Ascending aorta (tissue), 2 donors: ENCODE data around the gene POGZ. TPM values are rescaled to one million over a fixed set of nuclear protein-coding genes. Genes with fewer than 3 reads are reported as not detected.

Experiments used
- DNase-seq, 2 donors: peaks; one replicate each; pipeline ENCODE4 v3.0.0-alpha.2; 2019; ENCODE audit warnings: low spot score in 2 of 2
- H3K27ac ChIP-seq, 2 donors: fragments of 200-600 bp; sonication (generic); one replicate each; pipeline ENCODE4 v1.5.1; 2016 to 2017; ENCODE audit warnings: mild to moderate bottlenecking in 1 of 2
- H3K27me3 ChIP-seq: fragments of 200-600 bp; sonication (generic); one replicate; pipeline ENCODE4 v1.5.1; 2017
- H3K36me3 ChIP-seq, 2 donors: fragments of 200-600 bp; sonication (generic); one replicate each; pipeline ENCODE4 v1.5.1; 2016
- H3K4me1 ChIP-seq, 2 donors: fragments of 200-600 bp; sonication (generic); one replicate each; pipeline ENCODE4 v1.5.1; 2016 to 2017; ENCODE audit warnings: mild to moderate bottlenecking in 1 of 2
- H3K4me3 ChIP-seq, 2 donors: fragments of 200-600 bp; sonication (generic); one replicate each; pipeline ENCODE4 v1.5.1; 2016 to 2017; ENCODE audit warnings: mild to moderate bottlenecking in 1 of 2
- H3K9me3 ChIP-seq, 2 donors: fragments of 200-600 bp; sonication (generic); one replicate each; pipeline ENCODE4 v1.5.1; 2016
- intact Hi-C: fragments of 100-400 bp; cut with DNase I; formaldehyde crosslinking; loops from one replicate; pipeline ENCODE4 v1.15.1; 2023
- total RNA-seq: library from RNA; depleted of rRNA; stranded (reverse); fragments of >200 nt; gene quantifications from one replicate; pipeline ENCODE4 v1.1.0, GENCODE V29; 2016
- TF ChIP-seq, protein P1 (sequence below), 3 experiments: fragments of 200-600 bp in 2 of 3; fragments of 450-650 bp in 1 of 3; sonication (generic) in 2 of 3; IDR thresholded peaks; one replicate each; pipeline ENCODE4 v1.5.1; 2016 to 2019; ENCODE audit warnings: antibody characterized with exemption in 3 of 3, mild to moderate bottlenecking in 1 of 3, moderate library complexity in 1 of 3

Gene POGZ
- total RNA-seq, 1 donor from 2014 or later, result 18.1 TPM

DNA sequence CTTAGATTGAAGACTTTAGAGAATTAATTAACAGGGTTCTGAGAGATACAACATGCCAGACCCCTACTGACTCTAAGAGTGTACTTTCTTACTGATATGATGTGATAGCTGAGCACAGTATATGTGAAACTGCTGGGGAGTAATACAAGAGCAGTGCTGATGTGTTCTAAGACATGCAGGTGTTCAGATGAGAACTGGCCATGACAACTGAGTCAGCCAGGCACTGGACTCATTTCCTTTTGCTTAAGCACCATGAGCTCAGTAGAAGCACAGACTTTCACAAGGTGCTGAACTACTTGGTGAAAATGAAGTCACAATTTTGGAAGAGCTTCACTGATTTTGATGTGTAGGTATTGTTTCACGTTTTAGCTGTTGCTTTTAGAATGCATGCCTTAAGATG, 15.9 kb upstream of the POGZ start:
- H3K27ac ChIP-seq, result no peak overlapping the region
- H3K4me1 ChIP-seq, result peaks cover 0 to 4% of the 10 kb centered on the region in 2 donors
- H3K27me3 ChIP-seq, result no peaks in the 10 kb centered on the region
- DNase-seq, result no peak
- no peaks in the 10 kb centered on the region for H3K9me3 ChIP-seq
- no peaks in the 10 kb centered on the region for H3K36me3 ChIP-seq
- no peak overlapping the region for H3K4me3 ChIP-seq
- intact Hi-C loops, result no loop called here
- TF ChIP-seq, protein P1, sequence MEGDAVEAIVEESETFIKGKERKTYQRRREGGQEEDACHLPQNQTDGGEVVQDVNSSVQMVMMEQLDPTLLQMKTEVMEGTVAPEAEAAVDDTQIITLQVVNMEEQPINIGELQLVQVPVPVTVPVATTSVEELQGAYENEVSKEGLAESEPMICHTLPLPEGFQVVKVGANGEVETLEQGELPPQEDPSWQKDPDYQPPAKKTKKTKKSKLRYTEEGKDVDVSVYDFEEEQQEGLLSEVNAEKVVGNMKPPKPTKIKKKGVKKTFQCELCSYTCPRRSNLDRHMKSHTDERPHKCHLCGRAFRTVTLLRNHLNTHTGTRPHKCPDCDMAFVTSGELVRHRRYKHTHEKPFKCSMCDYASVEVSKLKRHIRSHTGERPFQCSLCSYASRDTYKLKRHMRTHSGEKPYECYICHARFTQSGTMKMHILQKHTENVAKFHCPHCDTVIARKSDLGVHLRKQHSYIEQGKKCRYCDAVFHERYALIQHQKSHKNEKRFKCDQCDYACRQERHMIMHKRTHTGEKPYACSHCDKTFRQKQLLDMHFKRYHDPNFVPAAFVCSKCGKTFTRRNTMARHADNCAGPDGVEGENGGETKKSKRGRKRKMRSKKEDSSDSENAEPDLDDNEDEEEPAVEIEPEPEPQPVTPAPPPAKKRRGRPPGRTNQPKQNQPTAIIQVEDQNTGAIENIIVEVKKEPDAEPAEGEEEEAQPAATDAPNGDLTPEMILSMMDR (IDR thresholded peaks at IDR 0.05), result no peak

DNA sequence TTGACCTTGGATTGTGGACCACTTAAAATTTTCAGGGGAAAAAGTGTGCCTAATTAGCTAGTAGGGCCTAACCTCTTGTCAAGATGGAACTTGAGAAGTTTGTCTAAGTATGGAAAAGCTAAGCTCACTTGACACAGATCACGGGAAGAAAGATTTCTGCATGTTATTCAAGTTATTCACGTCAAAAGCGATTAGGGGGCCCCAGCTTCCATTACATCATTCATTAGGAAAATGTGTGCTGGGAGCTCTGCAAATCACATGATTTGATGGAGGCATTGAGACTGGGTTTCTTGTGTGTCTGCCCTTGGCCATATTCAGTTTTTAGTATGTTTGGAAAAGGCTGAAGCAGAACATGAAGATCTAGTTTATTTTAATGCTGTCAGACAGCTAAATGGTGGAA, 15.5 kb upstream of the POGZ start:
- H3K9me3 ChIP-seq, result no peaks in the 10 kb centered on the region
- H3K27ac ChIP-seq, result no peak overlapping the region

DNA sequence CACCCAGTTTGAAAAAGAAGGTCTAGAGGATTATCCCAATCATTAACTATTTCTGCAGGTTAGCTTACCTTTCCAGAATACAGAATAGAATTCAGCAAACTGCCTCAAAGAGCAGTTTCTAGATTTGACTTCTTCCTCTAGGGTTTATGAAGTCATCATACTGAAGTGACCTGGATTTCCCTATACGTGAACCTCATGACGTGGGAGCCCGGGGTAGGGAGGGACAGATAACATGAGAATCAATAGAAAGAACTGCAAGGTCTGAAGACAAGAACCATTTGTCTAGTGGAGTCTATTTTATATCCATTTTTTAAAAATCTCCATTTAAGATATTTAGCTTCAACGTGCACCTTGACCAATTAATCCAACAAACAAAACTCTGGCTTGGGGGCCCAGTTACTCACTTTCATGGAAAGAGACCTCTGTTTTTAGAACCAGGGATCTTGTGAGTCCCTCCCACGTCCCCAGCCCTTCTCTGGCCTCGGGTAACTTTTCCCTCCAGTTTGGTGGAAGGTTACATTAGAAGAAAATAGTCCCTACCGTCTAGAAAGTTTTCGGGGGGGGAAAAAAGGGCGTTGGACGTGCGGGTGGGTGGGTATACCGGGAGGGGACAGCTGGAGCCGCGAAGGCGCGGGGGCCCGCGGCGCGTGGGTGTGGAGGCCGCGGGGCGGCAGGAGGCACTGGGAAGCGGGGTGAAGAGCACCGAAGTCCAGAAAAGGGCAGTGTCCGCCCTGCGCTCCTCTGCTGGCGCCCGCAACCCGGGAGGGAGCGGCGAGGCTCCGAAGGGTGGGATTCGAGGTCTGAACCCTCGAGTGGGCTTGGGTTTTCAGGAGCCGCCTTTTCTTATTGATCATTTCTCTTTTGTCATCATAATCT, 13.8 kb upstream of the POGZ start:
- Histone ChIP-seq H3K4me3 (peak overlapping the region; percentile 55 to 77), H3K27ac (peak overlapping the region; percentile 56 to 74), H3K36me3 (no peaks in the 10 kb centered on the region), H3K4me1 (peaks cover 0 to 4% of the 10 kb centered on the region in 2 donors), H3K27me3 (no peaks in the 10 kb centered on the region), H3K9me3 (no peaks in the 10 kb centered on the region)
- TF ChIP-seq, protein P1 (IDR thresholded peaks at IDR 0.05), result no peak
- intact Hi-C loops, result loop anchor here (1.0 kb wide), 2 partner anchors 14 to 35 kb away; partner anchors contain the start of gene POGZ
- peak in 1 of 2 donors; percentile 70 for DNase-seq

More for the DNA sequence above, 15.5 kb upstream of the POGZ start:
- H3K27me3 ChIP-seq, result no peaks in the 10 kb centered on the region
- peaks cover 0 to 4% of the 10 kb centered on the region in 2 donors for H3K4me1 ChIP-seq
- no peak overlapping the region for H3K4me3 ChIP-seq
- no peak for DNase-seq
- TF ChIP-seq, protein P1 (IDR thresholded peaks at IDR 0.05), result no peak
- intact Hi-C loops, result no loop called here
- no peaks in the 10 kb centered on the region for H3K36me3 ChIP-seq

DNA sequence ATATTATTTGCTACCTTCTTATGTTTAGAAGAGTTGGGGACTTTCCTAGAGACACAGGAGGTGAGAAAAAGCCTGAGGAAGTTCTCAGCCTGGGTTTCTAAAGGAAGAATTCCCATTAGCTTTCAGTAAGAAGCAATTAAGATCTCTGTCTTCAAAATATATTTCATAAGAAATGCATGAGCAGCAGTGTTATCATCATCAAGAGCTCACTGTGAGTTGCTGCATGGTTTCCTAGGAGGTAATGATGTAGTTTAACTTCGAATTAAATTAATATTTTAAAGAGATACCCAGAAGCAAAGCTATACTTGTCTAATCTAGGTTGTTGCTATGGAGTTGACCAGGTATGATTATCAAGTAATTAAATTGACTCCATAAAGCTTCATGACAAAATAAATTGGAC, 5.7 kb upstream of the POGZ start:
- intact Hi-C loops, result no loop called here
- TF ChIP-seq, protein P1 (IDR thresholded peaks at IDR 0.05), result no peak
- Histone ChIP-seq H3K9me3 (no peaks in the 10 kb centered on the region), H3K4me1 (no peaks in the 10 kb centered on the region), H3K27me3 (no peaks in the 10 kb centered on the region), H3K27ac (no peak overlapping the region), H3K4me3 (no peak overlapping the region), H3K36me3 (no peaks in the 10 kb centered on the region)
- DNase-seq, result no peak

DNA sequence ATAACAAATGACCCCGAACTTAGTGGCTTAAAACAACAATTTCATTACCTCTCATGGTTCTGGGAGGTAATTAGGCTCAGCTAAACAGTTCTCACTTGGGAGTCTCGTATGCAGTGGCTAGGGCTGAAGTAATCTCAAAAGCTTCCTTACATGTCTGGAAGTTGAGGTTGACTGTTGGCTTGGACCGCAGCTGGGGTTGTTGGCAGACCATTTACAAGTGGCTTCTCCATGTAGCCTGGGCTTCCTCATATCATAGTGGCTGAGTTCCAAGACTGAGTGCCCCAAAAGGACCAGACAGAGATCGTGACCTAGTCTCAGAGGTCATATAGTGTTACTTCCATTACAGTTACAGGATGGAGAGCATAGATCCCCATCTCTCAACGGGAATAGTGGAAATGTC, 2.4 kb upstream of the POGZ start:
- TF ChIP-seq, protein P1 (IDR thresholded peaks at IDR 0.05), result no peak
- DNase-seq, result no peak
- Histone ChIP-seq H3K4me3 (no peak overlapping the region), H3K27me3 (no peaks in the 10 kb centered on the region), H3K27ac (no peak overlapping the region), H3K36me3 (no peaks in the 10 kb centered on the region), H3K4me1 (peaks cover 4 to 12% of the 10 kb centered on the region in 2 donors), H3K9me3 (no peaks in the 10 kb centered on the region)
- intact Hi-C loops, result no loop called here
